HEK293 (cell line): Measurements from ENCODE around the gene GRHL3.
"Not testable (repeated sequence)": the region's sequence is repeated elsewhere in the genome, so short reads cannot be mapped to it uniquely, and the experiment has no call there.

Experiments used
- CTCF ChIP-seq: fragments of 450-650 bp; formaldehyde crosslinking; IDR thresholded peaks from 2 replicates; pipeline ENCODE4 v1.5.1; 2016; ENCODE audit warnings: missing biosample characterization, missing genetic modification characterization
- REST ChIP-seq: fragments of 450-650 bp; formaldehyde crosslinking; IDR thresholded peaks from 2 replicates; pipeline ENCODE4 v1.5.1; 2016; ENCODE audit warnings: missing biosample characterization, missing genetic modification characterization
- SETDB1 ChIP-seq: IDR thresholded peaks from one replicate; pipeline ENCODE4 v1.6.1; 2017; ENCODE audit warnings: mild to moderate bottlenecking, low read length, moderate library complexity, mixed read lengths; ENCODE audit not compliant: insufficient read length
- SP2 ChIP-seq: fragments of 450-650 bp; formaldehyde crosslinking; IDR thresholded peaks from 2 replicates; pipeline ENCODE4 v1.5.1; 2016; ENCODE audit warnings: missing biosample characterization, missing genetic modification characterization
- ZNF133 ChIP-seq: fragments of 450-650 bp; formaldehyde crosslinking; IDR thresholded peaks from 2 replicates; pipeline ENCODE4 v1.5.1; 2016; ENCODE audit warnings: missing biosample characterization, missing genetic modification characterization
- ZNF311 ChIP-seq: fragments of 450-650 bp; formaldehyde crosslinking; IDR thresholded peaks from 2 replicates; pipeline ENCODE4 v1.5.1; 2017; ENCODE audit warnings: missing biosample characterization, missing genetic modification characterization, borderline replicate concordance
- ZNF391 ChIP-seq: fragments of 450-650 bp; formaldehyde crosslinking; IDR thresholded peaks from 2 replicates; pipeline ENCODE4 v1.5.1; 2016; ENCODE audit warnings: low read depth, missing biosample characterization, missing genetic modification characterization, borderline replicate concordance
- ZNF501 ChIP-seq: fragments of 450-650 bp; formaldehyde crosslinking; IDR thresholded peaks from 2 replicates; pipeline ENCODE4 v1.5.1; 2016; ENCODE audit warnings: missing biosample characterization, missing genetic modification characterization
- ZNF629 ChIP-seq: fragments of 450-650 bp; formaldehyde crosslinking; IDR thresholded peaks from 2 replicates; pipeline ENCODE4 v1.5.1; 2017; ENCODE audit warnings: missing biosample characterization, missing genetic modification characterization
- ZNF660 ChIP-seq: fragments of 450-650 bp; IDR thresholded peaks from 2 replicates; pipeline ENCODE4 v1.5.1; 2018; ENCODE audit warnings: missing biosample characterization, mild to moderate bottlenecking, missing genetic modification characterization
- ZNF830 ChIP-seq: fragments of 450-650 bp; IDR thresholded peaks from 2 replicates; pipeline ENCODE4 v1.5.0; 2018; ENCODE audit warnings: missing biosample characterization, missing genetic modification characterization, low read depth, mild to moderate bottlenecking, moderate library complexity
- TF ChIP-seq, protein P1 (sequence below): sonication (generic); formaldehyde crosslinking; IDR thresholded peaks from 2 replicates; pipeline ENCODE4 v1.8.1; 2022; ENCODE audit warnings: mild to moderate bottlenecking, moderate library complexity, missing genetic modification reagents

GRCh38 chr1:24287779-24288178 is 31.4 kb upstream of the GRHL3 start:
- not testable (repeated sequence) for TF ChIP-seq SP2; REST (tag by site-specific recombination); ZNF830; CTCF (tag by site-specific recombination); ZNF660 (tag by site-specific recombination); ZNF629; ZNF391; SETDB1; ZNF133; ZNF501 (tag by site-specific recombination); ZNF311 (tag by site-specific recombination)
- TF ChIP-seq, protein P1, sequence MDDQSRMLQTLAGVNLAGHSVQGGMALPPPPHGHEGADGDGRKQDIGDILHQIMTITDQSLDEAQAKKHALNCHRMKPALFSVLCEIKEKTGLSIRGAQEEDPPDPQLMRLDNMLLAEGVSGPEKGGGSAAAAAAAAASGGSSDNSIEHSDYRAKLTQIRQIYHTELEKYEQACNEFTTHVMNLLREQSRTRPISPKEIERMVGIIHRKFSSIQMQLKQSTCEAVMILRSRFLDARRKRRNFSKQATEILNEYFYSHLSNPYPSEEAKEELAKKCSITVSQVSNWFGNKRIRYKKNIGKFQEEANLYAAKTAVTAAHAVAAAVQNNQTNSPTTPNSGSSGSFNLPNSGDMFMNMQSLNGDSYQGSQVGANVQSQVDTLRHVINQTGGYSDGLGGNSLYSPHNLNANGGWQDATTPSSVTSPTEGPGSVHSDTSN (CRISPR knock-in tag) = not testable (repeated sequence)
